Measurements from ENCODE around the gene DPT. TPM values are rescaled to one million over a fixed set of nuclear protein-coding genes. Genes with fewer than 3 reads are reported as not detected.

The DPT gene
- total and polyA plus RNA-seq, 2 of the 4 experiments (the other 2 are of a cell fraction), result not detected

DNA sequence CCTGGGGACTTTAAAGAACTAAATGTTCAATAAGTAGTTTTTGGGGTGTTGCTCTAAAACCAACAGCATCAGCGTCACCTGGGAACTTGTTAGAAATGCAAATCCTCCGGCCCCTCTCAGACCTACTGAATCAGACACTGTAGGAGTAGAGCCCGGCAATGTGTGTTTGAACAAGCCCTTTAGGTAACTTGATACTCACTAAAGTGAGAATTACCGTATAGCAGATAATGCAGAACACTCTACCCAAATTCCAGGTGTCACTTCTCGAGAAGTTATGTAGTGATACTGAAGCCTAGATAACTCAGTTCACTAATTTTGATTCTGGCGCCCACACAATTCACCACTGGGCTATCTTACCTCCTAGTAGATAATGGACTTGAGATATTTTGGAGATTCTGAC is 3.7 kb upstream of the DPT start:
- Histone ChIP-seq H3K14ac (replicated peaks; ENCODE audit: low read depth, low read length) (no peak overlapping the region), H3K79me1 (ENCODE audit: low read depth in 1 of 2, low read length in 2 of 2) (no peaks in the 10 kb centered on the region), H3K4ac (ENCODE audit: low read depth, low read length) (no peak overlapping the region), H2AK9ac (replicated peaks; ENCODE audit: low read depth, low read length, poor library complexity) (no peak overlapping the region), H3K23ac (ENCODE audit: low read depth, low read length) (no peak overlapping the region), H2BK15ac (ENCODE audit: low read depth, low read length) (no peak overlapping the region), H2BK5ac (ENCODE audit: low read depth, low read length, poor library complexity, severe bottlenecking) (no peak overlapping the region), H3K56ac (ENCODE audit: extremely low read depth, insufficient read depth, low read length) (no peak overlapping the region), H3K4me2 (ENCODE audit: low read depth, low read length) (no peak overlapping the region), H2AK5ac (ENCODE audit: low read depth, low read length) (no peak overlapping the region), H3K9ac (ENCODE audit: low read depth, low read length) (no peak overlapping the region), H3K36me3 (ENCODE audit: control insufficient read depth, insufficient read depth, low read length) (no peaks in the 10 kb centered on the region), H3K4me1 (ENCODE audit: control insufficient read depth, insufficient read depth, low read length) (no peaks in the 10 kb centered on the region), H3K9me1 (ENCODE audit: insufficient read depth, low read length) (no peaks in the 10 kb centered on the region), H3K27ac (ENCODE audit: insufficient read depth, low read length) (no peak overlapping the region), H4K8ac (ENCODE audit: low read depth in 2 of 2, low read length in 2 of 2) (no peak overlapping the region), H2BK20ac (ENCODE audit: low read depth, low read length) (no peak overlapping the region), H4K5ac (ENCODE audit: low read depth, low read length) (no peak overlapping the region), H2AFZ (replicated peaks; ENCODE audit: low read length, poor library complexity) (no peak overlapping the region), H3K27me3 (ENCODE audit: control insufficient read depth, insufficient read depth, low read length) (no peaks in the 10 kb centered on the region), H2BK120ac (ENCODE audit: low read depth, low read length) (no peak overlapping the region), H4K20me1 (ENCODE audit: insufficient read depth, low read length) (no peaks in the 10 kb centered on the region), H3K18ac (ENCODE audit: low read depth, low read length) (no peak overlapping the region), H3K9me3 (ENCODE audit: control insufficient read depth, insufficient read depth, low read length) (no peaks in the 10 kb centered on the region), H4K91ac (ENCODE audit: insufficient read depth, low read depth, low read length) (no peak overlapping the region), H3K4me3 (ENCODE audit: insufficient read depth, low read depth, low read length) (no peak overlapping the region)
- ATAC-seq (ENCODE audit: low read depth) (no peak), DNase-seq (no peak)
- in situ Hi-C loops (cut with MboI; ENCODE audit: low sequenced_read_pairs), result no loop called here
- ChIA-PET POLR2A (ENCODE audit: unreplicated experiment) (no interaction called here), CTCF (no interaction called here)
- dilution Hi-C loops (cut with HindIII; ENCODE audit: low sequenced_read_pairs, unreplicated experiment), result no loop called here
- no TSS peak for BruUV-seq (replicated peaks)
- intact Hi-C loops (cut with micrococcal nuclease), result no loop called here
- WGBS, 2 experiments (ENCODE audit: extremely low coverage in 2 of 2, insufficient read length in 1 of 2), result no CpG with 5 or more reads among the region's 6 CpGs
- TF ChIP-seq RCOR1 (IDR thresholded peaks at IDR 0.05; ENCODE audit: insufficient replicate concordance, low read length), result no peak
- no peak for TF ChIP-seq BHLHE40 (IDR thresholded peaks at IDR 0.05; ENCODE audit: low read depth, low read length)
- TF ChIP-seq CTCF (conservative IDR thresholded peaks at IDR 0.05; ENCODE audit: low read depth, low read length), result no peak
- TF ChIP-seq MXI1 (IDR thresholded peaks at IDR 0.05; ENCODE audit: borderline replicate concordance, low read depth, low read length), result no peak
- TF ChIP-seq SMC3 (IDR thresholded peaks at IDR 0.05; ENCODE audit: low read depth, low read length), result no peak
- no peak for TF ChIP-seq RAD21 (IDR thresholded peaks at IDR 0.05; ENCODE audit: low read length)
- no peak for TF ChIP-seq MAZ (IDR thresholded peaks at IDR 0.05; ENCODE audit: borderline replicate concordance, low read depth, low read length)
- TF ChIP-seq MAFK (IDR thresholded peaks at IDR 0.05; ENCODE audit: low read depth, low read length), result no peak
- no peak for TF ChIP-seq POLR2A (IDR thresholded peaks at IDR 0.05; ENCODE audit: low read depth, low read length)
- no peak for TF ChIP-seq ELK1 (IDR thresholded peaks at IDR 0.05; ENCODE audit: borderline replicate concordance, low read depth, low read length)
- no peak for TF ChIP-seq USF2 (IDR thresholded peaks at IDR 0.05; ENCODE audit: low read depth, low read length)
- no peak for TF ChIP-seq RFX5 (IDR thresholded peaks at IDR 0.05; ENCODE audit: low read depth, low read length)
- TF ChIP-seq CEBPB (IDR thresholded peaks at IDR 0.05; ENCODE audit: low read depth, low read length), result no peak
- TF ChIP-seq FOS (IDR thresholded peaks at IDR 0.05; ENCODE audit: low read depth, low read length), result no peak
- TF ChIP-seq NFE2L2 (IDR thresholded peaks at IDR 0.05; ENCODE audit: low read depth, low read length), result no peak
- no peak for TF ChIP-seq CHD1 (IDR thresholded peaks at IDR 0.05; ENCODE audit: low read depth, low read length)
